Measurements from ENCODE around the gene MAZ.

GRCh38 chr16:29837841-29838240 lies 31.5 kb downstream of the MAZ start:
- no peak for TF ChIP-seq REST (IDR thresholded peaks at IDR 0.05; ENCODE audit: insufficient read depth in 1 of 2, low read depth in 2 of 2, low read length in 1 of 2)
- TF ChIP-seq CTCF (IDR thresholded peaks at IDR 0.05): no peak
- TF ChIP-seq POLR2AphosphoS5 (IDR thresholded peaks at IDR 0.05; ENCODE audit: low read depth, low read length): no peak
- no peak for TF ChIP-seq SIN3A (IDR thresholded peaks at IDR 0.05; ENCODE audit: borderline replicate concordance, insufficient read depth, low read depth, low read length)
- no peak for TF ChIP-seq TCF7L2 (IDR thresholded peaks at IDR 0.05; ENCODE audit: low read depth, low read length)
